NCI-H1105 (cell line): ENCODE results near the gene MGRN1.

Source experiments
- DNase-seq: peaks from one replicate; lab custom pipeline; 2025; lab: John Stamatoyannopoulos, UW

MGRN1 gene

DNA sequence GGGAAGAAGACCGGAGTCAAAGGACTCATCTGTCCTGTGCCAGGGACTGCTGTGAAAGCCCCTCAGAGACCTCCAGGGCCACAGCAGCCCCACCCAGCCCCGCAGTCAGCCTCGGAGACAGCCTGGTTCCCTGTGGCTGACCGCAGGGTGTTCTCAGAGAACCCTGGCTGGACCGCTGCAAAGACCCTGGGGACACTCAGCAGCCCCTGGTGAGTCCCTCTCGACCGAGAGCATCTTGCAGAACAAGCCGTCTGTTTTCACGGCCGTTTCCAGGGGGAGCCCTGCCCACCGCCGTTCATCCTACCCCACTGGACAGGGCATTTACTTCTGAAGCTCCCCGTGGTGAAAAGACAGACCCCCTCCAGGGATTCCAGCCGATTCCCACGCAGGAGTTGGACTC, 20.2 kb upstream of the MGRN1 start:
- DNase-seq, result no peak

DNA sequence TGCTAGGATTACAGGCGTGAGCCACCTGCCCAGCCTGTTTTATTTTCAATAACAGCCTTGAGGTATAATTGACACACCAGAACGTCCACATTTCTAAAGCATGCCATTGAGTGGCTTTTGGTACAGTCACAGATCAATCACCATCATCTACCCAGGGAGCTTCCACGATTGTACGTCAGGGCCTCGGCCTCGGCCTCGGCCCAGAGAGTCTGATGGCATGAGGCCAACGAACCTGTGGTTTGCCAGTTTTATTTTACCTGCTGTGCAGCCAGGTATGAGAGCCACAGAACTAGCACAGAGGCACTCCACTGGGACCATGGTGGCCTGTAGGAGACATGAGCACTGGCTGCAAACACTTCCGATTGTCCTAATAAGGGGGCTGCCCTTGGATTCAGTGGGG, 18.3 kb upstream of the MGRN1 start:
- no peak for DNase-seq

DNA sequence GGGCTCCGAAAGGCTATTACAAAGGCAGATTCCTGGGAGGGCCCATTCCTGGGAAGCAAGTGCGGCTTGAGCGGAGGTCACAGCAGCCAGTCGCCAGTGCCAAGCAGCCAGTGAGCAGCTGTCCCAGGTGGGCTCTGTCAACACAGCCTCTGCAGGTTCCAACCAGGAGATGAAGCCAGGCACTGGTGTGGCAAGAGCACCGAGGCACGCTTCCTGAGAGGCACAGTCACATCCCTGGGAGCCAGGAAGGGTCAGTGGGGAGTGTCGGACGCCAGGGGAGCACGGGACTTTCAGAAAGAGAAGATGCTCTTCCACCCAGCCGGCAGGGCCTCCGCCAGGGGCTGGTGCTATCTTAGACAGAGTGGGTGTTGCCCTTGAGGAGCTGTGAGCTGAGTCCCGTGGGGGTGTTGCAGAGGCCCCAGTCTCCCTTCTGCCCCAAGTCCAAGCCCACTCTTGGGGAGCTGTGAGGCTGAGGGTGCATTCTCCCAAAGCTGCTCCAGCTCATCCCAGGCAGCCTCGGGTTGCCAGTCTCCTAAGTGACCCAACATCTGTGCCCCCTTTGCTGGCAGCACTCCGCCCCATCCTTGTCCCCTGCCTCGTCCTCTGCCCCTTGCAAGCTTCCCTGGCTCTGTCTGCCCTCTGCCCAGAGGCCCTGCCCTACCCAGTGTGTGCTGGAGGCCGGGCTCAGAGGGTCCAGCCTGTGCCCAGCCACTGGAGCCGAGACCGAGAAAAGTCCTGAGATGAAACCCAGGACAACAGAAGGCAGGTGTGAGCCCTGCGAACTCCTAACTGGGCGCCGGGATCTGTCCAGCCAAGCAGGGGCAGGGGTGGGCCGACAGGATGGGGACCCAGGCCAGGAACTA, 16.6 kb upstream of the MGRN1 start:
- no peak for DNase-seq

DNA sequence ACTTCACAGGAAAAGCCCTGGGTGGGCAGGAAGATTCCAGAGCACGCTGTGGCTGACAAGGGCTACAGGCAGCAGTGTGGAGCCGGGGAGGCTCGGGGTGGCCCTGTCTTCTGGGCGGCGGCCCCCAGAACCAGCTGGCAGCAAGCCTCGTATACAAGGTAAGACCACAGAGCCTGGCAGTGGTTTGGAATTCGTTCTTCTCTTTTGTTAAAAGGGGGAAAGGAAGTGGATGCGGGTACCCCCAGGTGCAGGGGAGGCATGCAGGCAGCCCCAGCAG, 16.0 kb upstream of the MGRN1 start:
- DNase-seq, result no peak

DNA sequence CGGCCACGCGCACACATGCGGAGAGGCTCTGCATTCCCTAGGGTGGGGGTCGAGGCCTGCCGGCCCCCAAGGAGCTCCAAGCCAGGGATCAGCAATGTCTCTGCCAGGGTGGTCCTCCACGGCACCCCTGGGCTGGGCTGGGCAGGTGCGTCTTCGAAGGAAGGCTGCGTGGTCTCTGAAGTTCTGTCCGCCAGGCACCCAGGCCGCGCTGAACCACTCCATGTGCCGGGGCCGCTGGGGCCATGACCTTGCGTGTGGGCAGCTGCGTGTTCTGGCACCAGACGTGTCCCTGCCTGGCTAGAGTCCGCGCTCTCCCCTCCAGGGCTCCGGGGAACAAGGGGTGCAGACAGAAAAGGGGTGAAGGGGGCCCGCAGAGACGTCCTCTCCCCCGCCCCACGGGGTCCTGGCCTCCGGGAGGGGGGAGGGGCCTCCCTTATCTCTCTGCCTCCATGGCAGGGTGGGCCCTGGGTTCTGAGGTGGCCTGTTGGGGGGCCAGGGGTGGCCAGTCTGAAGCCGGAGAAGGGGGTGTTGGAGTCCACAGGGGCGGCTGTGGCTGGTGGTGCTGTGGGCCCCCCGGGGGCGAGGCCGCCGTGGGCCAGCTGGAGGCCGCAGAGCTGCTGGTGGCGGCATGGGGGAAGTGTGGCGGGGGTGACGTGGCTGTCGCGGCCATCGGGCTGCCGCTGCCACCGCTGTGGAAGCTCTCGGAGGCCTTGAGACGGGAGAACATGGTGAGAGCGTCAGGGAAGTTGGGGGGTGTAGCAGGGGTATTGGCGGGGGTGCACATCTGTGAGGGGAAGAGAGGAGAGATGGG, 15.2 kb upstream of the MGRN1 start:
- DNase-seq, result no peak

DNA sequence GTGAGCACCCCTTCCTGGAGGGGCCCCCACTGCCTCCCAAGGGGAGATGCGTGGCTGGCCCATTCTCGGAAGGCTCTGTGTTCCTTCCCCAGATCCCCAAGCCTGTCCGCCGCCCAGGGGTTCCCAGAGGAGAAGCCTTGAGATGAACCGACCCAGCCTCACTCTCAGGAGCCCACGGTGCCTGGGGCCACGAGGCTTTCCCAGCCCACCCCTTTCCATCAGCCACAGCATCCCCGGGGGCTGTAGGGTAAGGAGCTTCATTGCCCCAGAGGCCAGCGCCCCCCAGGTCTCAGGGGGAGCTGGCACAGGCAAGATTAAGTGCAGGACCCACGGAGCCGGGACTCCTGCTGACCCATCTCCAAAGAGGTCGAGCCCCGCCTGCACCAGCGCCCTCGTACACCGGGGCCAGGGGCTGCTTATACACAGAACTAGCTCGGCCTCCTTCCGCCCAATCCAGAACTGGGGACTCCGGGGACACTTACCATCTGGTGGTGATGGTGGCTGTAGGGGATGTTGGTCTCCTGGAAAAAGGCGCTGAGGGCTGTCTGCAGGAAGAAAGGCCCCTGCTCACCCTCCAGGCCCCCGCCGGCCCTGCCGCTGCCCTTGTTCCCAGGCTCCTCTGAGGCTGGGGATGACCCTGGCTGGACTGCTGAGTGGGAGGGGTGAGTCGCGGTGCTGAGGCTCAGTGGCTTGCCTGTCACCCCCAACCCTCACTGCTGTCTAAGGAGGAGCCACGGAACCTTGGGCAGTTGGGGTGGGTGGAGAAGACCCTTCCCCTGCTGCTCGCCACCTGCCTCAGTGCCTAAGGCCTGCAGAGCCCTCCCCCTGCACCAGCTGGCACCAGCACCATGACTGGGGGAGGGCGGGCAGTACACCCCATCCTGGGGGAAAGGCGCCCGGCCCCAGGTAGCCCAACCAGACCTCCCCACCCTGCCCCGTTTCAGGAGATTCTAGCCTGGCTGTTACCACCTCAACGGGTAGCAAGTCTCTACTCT, 14.3 kb upstream of the MGRN1 start:
- no peak for DNase-seq

DNA sequence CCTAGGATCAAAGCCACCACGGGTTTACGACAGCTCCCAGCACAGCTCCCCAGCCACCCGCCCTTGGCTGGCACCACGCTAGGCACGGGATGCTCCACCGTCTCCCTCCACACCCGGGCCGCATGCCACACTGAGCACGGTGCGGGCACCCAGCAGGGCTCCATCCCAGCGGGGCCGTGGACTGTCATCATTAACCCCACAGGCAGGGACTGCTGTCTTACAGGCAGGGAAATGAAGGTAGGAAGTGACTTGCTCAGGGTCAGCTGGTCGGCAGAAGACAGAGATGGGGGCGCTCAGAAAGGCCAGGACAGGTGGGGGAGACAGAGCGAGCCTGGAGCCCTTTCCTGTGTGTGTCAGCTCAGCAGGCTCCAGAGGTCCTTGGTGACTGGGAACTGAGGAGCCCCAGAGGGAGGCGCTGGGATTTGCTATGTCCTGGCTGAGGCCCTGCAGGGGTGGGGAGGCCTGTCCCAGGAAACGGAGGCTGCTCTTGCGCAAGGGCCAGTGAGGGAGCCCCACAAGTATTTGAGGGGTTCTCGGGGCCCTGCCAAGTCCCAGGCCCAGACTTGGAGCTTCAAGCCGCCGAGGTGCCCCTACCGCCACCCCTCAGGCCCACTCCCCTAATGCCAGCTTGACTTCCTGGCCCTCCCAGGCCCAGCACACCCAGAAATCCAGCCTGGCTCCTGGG, 13.1 kb upstream of the MGRN1 start:
- DNase-seq, result no peak

DNA sequence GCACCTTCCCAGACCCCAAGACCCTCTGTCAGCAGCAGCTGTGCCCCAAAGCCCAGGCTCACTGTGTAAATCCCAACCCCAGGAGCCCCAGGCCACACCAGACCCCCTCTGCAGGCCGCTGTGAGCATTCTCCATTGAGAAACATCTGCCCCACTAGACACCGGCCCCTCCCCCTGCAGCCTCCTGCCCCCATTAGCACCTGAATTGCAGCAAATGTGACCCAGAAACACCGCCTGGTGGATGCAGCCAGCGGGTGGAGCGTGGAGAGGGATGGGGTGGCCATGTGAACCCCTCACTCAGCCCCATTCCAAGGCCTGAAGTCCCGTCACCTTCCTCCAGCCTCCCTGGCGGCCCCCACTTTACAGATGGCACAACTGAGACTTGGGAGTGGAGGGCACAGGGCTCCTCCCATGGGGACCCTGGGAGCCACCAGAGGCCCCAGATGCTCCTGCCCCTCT, 12.1 kb upstream of the MGRN1 start:
- no peak for DNase-seq

DNA sequence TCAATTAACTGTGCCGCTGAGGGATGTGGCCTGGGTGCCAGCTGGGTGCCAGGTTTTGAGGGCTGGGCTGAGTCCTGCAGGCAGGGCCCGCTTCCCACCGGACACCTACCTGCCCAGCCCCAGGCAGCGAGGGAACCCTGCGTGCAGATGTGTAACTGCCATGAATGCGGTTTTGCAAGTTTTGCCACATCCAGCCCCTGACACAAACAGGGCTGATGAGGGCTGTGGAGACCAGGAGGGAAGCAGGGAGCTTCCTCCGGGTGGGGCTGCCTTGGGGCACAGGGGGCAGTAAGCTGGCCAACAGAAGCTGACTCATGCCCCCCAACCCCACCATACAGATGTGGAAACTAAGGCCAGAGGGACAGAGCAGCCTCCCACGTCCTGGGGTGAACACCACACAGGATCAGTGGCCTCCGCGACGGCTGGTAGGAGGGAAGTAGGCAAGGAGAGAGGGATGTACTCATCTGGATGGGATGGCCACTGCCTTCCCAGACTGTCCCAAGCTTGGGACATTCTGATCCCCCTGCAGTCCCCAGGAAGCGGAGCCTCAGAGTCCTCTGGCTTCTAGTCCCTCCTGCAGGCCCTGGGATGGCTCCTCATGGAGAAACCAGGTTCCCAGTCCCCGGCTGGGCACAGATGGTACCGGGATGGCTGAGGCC, 11.5 kb upstream of the MGRN1 start:
- DNase-seq, result no peak

DNA sequence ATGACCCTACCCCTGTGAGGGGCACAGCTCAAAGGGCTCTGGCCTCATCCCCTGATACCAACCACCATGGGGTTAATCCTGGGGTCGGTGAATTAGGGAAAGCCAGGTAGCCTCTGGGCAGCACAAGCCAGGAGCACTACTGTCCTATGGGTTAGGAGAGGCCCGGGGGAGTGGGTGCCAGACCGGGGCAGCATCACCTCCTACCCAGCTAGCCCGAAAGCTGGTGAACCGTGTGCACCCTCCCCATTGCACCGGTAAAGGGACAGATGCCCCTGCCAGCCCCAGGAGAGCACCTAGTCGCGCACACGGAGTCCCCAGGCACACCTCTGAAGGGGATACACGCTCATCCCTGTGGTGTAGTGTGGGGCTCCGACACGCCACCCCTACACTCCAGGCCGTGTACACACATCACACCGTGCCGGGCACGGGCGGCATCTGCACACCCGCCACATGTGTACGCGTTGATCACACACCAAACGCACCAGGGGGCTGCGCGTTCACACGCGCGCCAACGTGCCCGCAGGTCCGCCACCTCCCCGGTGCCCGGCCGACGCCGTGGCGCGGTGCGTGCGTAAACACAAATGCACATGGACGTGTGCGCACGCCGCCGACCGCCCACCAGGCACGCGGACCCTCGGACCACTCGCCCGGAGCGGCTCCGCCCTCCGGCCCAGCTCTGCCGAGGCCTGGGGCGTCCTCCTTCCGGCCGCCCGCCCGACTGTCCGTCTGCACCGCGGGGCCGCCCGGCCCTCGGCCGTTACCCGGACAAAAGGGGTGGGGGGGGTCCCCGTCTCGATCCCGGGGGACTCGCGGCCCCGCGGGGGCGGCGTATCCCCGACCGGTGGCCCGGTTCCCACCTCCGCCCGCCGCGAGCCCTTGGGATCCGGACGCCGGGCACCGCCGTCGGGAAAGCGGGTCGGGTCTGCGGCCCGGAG, 10.7 kb upstream of the MGRN1 start:
- no peak for DNase-seq

DNA sequence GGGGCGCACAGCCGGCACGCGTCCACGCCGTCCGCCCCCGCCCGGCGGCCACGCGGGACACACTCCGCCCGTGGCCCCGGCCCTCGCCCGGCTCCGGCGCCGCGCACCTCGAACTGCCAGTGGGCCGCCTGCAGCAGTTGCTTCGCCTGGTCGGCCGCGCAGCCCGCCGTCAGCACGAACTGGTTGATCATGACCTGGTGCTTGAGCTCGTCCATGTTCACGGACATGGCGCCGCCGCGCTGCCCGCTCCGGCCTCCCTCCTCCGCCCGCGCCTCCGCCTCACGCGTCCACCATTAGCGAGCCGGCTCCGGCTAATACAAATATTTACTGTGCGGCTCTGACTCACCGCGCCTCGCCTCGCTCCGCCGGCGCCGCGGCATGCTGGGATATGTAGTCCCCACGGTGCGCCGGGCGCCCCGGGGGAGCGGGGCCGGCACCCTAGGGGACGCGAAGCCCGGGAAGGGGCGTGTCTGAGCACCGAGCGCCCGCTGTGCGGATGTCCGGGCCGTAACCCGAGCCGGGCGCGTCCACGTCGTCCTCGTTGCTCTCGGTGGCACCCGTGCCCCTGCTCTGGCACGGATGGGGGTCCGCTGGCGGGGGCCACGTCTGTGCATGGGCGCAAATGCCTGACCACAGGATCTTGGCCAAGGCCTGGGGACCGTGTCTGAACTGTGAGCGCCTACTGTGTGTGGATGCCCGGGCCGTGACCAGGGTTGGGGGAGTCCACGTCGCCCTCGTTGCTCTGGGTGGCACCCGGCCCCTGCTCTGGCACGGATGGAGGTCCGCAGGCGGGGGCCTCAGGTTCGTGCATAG, 9.8 kb upstream of the MGRN1 start, which contains the start of gene UBALD1:
TSS of gene UBALD1 (minus strand) at position 318 of the 813 bp plus-strand sequence. CDS start at position 227, 91 bp downstream.
- DNase-seq, result peak; percentile 65

DNA sequence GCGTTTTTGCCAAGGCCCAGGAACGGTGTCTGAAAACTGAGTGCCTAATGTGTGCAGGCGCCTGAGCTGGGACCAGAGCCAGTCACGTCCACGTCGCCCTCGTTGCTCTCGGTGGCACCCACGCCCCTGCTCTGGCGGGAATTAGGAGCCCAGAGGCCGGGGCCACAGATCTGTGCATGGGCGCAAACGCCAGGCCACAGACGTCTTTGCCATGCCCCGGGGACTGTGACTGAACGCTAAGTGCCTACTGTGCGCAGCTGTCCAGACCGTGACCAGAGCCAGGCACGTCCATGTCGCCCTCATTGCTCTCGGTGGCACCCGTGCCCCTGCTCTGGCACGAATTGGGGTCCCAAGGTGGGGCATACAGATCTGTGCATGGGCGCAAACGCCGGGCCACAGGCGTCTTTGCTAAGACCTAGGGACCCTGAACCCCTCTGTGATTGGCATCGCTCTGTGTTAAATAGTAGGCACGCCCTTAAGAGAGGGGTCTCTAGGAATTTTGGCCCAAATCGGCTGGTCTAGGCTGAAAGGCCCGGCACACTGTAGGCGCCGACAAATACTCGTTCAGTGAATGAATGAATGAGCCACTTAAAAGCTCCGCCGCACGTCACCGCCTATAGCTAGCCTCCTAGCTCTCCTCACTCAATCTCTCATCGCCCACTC, 9.1 kb upstream of the MGRN1 start:
- DNase-seq, result no peak

DNA sequence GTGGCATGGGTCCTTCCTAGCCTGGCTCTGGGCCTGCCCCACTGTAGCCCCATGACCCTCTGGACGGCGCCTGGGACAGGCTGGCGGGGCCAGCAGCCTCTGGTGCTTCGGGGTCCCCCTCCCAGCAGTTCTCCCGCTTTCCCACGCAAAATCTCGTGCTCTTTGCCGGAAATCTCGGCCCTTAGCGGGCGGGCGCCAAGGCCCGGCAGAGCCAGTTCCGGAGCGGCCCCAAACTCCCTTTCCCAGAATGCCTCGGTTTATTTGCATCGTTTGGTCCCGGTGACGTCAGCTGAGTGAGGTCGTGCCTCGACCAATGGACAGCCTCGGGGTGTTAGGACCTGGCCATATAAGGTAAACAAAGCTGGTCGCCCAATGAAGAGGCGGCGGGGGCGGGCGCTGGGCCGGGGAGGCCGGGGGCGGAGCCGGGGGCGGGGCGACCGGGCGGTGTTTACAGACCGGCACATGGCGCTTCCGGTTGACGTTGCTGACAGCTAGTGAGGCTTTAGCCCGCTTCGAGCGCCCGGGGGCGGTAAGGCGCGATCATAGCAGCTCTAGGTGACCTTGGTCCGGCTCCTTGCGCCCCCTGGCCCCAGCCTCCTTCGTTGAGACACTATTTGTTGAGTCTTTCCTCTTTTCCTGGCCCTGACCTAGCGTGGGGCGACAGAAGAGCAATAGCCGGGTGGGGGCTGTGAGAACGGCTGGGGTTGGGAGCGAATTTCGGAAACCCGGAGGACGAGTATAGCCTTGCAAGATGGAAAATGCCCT, 8.4 kb upstream of the MGRN1 start:
- peak; percentile 95 for DNase-seq

DNA sequence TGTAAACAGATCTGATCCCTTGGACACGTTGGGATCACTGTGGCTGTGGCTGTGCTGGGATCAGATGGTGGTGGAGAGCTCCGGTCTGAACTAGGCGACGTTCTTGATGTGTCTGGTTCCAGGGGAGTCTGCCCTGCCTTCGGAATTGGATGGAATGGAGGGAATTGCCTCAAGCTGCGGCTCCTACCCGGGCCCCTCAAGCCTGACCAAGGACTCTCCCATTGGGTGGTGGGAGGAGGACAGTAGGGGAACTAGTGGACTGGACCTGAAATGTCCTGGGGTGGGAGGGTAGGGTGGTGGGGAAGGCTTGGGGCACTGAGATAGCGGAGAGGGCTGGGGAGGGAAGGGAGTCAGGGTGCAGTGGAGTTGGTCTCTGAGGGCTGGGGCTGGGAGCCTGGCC, 6.7 kb upstream of the MGRN1 start:
- DNase-seq, result no peak

DNA sequence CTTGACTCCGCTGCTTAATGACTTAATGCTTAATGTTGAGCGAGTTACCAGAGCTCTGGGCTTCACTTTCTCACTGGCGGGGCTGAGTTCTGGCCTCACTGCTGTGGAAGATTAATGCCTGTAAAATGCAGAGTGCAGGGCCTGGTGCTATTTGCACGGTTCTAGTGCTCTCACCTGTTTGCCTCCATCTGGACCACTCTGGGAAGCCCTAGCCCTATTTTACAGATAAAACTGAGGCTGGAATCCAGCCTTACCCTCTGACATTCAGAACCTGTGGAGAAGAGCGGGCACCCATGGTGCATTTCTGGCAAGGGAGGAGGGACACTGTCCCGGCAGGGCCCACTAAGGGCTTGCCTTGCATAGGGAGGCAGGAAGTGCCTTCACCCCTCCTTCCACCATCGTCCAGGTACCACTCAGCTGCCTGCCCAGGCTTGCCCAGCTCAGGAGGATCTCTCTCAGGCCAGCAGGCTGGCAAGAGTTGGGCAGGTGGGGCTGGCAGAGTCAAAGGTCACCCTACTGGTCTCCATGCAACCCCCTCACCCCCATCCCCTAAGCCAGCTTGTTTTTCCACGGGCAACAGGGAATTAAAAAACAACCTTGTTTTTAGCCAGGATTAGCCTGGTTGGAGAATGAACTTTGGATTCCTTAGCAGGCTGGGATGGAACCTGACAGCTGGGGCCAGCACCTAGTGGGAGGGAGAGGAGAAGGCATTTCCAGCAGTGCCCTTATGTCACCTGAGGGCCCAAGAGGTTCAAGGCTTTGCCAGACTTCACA, 5.8 kb upstream of the MGRN1 start:
- DNase-seq, result no peak

DNA sequence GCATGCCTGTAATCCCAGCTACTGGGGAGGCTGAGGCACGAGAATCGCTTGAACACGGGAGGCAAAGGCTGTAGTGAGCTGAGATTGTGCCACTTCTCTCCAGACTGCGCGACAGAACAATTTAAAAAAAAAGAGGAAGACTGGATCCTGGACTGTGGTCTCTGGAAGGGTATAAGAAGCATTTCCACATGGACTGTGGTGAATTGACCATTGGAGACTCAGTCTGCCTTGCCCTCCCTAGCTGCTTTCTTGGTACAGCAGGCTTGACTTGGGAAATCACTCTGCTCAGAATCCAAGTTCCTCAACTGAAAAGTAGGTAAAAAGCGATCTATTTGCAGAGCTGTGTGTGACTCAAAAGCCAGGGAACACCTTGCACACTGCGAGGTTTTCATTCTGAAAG, 1.0 kb upstream of the MGRN1 start:
- DNase-seq, result no peak
